ENCODE measurements around the gene RPL11.
"Not testable (repeated sequence)": the region's sequence is repeated elsewhere in the genome, so short reads cannot be mapped to it uniquely, and the experiment has no call there.

RPL11 gene

GRCh38 chr1:23727362-23727811 lies 35.8 kb downstream of the RPL11 start:
- DNase-seq (ENCODE audit: insufficient read length, low spot score) (no peak), FAIRE-seq (no peak)

GRCh38 chr1:23732363-23733224 lies 41.0 kb downstream of the RPL11 start:
- FAIRE-seq (peak; percentile 23), DNase-seq (ENCODE audit: insufficient read length, low spot score) (no peak)

GRCh38 chr1:23733281-23733680 lies 41.7 kb downstream of the RPL11 start:
- DNase-seq (ENCODE audit: insufficient read length, low spot score); FAIRE-seq: not testable (repeated sequence)

- FAIRE-seq, result peak; percentile 4
- no peak for DNase-seq (ENCODE audit: insufficient read length, low spot score)
These were observed 45.0 kb downstream of the RPL11 start for GRCh38 chr1:23736437-23737134.

GRCh38 chr1:23741609-23742008 lies 50.0 kb downstream of the RPL11 start:
- FAIRE-seq, result no peak

GRCh38 chr1:23742670-23743286 lies 51.2 kb downstream of the RPL11 start:
- FAIRE-seq, result peak; percentile 63

More at GRCh38 chr1:23741609-23742008, 50.0 kb downstream of the RPL11 start:
- DNase-seq (ENCODE audit: insufficient read length, low spot score), result no peak

GRCh38 chr1:23743287-23744152 lies 51.9 kb downstream of the RPL11 start, which contains the start of gene ELOA:
Gene ELOA, plus strand, starts transcription at chr1:23743471. Its CDS starts 33 bp downstream, at chr1:23743504.
- DNase-seq (ENCODE audit: insufficient read length, low spot score) (peak; percentile 90), FAIRE-seq (peak; percentile 74)

More at GRCh38 chr1:23742670-23743286, 51.2 kb downstream of the RPL11 start:
- DNase-seq (ENCODE audit: insufficient read length, low spot score), result no peak

GRCh38 chr1:23745515-23745914 lies 53.9 kb downstream of the RPL11 start:
- DNase-seq (ENCODE audit: insufficient read length, low spot score), result no peak
- FAIRE-seq, result peak; percentile 87
